ENCODE data around the gene CCM2L.

Gene CCM2L

DNA sequence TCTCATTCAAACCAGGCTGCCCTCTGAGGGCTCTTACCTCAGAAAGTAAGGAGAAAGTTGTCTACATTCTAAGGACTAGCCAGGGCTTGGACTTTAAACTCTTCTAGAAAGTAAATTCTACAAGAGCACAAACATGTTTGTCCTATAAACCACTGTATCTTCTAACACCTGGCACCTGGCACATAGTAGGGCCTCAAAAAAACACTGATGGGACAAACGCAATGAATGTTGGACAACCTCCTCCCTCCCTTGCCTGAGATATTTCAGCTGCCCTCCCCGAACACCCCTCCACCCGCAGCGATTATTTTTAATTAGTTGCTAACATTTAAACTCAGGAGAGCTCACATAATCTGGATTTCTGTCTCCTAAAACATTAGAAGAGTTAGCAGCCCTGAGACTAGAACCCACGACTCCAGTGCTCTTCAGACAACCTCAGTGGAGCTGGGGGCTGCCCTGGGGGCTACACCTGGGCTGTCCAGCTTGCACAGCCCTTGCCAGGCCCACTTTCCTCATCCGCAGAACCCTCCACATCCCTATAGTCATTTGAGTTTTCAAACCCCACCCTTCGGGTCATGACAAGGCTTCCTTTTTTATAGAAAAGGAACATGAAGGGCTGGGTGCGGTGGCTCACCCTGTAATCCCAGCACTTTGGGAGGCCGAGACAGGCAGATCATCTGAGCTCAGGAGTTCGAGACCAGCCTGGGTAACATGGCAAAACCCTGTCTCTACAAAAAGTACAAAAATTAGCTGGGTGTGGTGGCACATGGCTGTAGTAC is 46.7 kb downstream of the CCM2L start:
- DNase-seq (ENCODE audit: low spot score), result no peak

DNA sequence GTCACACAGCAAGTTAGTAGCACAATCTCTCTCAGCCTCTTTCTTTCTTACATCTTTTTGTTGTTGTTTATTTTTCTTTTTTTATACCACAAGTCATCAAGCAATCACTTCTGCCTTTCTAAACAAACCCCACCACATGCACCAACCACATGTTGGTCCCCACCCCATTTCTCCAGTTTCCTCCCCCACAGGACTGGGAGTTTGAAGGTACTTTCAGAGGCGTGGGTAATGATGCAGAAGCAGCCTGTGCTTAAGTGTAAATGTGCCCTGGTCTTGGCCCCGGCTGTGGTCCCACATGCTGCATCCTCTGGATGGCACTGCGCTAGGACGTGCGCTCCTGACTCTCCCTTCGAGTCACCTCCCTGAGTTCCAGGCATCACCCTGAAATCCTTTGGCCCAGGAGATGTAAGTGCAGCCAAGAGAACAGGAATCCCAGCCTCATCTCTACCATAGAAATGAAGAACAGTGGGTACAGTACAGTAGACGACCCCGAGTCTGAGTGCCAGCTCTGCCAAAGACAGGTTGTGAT is 47.5 kb downstream of the CCM2L start:
- DNase-seq (ENCODE audit: low spot score), result no peak

DNA sequence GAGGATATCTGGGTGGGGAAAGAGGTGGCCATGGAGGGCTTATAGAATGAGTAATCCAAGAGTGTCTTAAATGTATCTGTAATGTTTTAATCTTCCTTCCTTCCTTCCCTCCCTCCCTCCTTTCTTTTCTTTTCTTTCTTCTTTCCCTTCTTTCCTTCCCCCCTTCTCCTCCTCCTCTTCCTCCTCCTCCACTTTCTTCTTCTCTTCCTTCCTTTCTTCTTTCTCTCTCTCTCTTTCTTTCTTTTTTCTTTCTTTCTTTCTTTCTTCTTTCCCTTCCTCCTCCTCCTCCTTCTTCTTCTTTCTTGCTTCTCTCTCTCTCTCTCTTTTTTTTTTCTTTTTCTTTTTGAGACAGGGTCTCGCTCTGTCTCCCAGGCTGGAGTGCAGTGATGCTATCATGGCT is 49.0 kb downstream of the CCM2L start:
- DNase-seq (ENCODE audit: low spot score), result no peak

DNA sequence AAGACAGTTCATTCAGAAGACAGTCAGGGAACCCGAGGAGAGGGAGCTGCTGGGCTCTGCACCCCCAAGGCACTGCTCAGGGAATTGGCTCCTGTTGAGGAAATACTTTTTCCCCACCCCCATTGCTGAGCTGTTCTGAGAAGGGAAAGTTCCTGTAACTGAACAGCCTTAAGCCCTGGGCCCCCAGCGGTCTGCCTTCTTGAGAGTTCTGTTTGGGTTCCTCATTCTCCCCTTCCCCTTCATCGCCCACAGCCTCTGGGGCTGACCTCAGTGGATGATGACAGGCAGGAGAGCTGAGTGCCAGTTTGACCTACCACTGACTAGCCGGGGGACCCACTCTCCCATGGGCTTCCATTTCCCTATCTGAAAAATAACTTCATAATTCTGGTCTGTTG is 52.5 kb downstream of the CCM2L start:
- no peak for DNase-seq (ENCODE audit: low spot score)

DNA sequence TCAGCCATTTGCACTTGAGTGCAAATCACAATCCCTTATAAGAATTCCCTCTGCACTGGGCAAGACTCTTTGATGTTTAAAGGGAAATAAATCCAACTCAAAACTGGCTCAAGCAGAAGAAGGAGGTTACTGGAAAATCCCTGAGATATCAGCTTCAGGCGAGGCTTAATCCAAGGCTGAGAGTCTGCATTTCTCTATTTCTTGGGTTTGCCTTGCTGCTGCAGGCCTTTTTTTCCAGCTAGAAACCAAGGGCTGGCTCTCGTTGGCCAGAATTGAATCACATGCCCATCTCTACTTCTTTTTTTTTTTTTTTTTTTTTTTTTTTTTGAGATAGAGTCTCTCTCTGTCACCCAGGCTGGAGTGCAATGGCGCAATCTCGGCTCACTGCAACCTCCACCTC is 53.5 kb downstream of the CCM2L start:
- no peak for DNase-seq (ENCODE audit: low spot score)

DNA sequence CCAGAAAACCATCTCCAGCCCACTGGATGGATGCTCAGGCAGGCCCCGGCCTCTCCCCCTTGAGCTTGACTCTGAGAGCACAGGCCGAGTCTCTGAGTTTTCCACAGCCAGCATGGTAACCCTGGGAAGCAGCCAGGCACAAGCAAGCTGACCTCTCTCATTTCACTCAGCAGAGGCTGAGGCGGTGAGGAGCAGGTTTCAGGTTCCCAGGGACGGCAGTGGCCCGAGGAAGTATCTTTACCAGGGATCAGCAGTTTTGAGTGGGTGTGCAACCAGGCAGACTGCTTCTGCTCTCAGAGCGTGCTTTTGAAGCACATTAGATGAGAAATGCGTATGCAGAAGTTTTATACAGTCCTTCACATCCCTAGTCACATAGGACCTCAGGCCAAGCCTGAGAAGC is 54.4 kb downstream of the CCM2L start:
- no peak for DNase-seq (ENCODE audit: low spot score)

DNA sequence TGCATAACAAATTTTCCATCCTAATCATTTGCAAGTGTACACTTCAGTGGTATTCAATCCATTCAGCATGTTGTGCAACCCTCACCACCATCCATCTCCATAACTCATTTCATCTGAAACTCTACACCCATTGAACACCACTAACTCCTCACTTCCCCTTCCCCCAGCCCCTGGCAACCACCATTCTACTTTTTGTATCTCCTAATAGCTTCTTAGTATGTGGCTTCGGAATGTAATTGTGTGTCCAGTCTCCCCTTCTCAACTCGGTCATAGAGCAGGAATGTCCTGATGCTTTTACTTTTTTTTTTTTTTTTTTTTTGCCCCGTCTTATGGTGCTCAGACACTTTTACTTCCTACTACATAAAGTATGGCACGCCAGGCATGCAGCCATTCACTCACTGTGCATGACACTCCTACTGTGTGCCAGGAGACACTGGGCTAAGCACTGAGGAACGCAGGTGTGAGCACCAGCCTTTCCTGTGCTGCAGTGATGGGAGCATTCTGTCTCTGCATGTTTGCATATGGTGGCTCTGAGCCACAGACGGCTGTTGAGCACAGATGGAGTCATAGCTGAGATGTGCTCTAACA is 57.1 kb downstream of the CCM2L start:
- no peak for DNase-seq (ENCODE audit: low spot score)

DNA sequence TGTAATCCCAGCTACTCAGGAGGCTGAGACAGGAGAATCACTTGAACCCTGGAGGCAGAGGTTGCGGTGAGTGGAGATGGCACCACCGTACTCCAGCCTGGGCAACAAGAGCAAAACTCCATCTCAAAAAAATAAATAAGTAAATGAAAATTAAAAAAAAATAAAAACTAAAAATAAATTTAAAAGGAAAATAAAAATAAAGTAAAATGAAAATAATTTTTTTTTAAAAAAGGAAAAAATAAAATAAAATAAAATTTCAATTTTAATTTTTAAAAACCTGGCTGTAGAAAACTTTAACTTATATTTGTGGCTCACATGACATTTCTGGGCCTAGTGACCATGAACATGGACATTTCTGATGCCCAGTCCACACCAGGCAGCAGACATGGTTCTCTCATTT is 57.9 kb downstream of the CCM2L start:
- DNase-seq (ENCODE audit: low spot score), result no peak

DNA sequence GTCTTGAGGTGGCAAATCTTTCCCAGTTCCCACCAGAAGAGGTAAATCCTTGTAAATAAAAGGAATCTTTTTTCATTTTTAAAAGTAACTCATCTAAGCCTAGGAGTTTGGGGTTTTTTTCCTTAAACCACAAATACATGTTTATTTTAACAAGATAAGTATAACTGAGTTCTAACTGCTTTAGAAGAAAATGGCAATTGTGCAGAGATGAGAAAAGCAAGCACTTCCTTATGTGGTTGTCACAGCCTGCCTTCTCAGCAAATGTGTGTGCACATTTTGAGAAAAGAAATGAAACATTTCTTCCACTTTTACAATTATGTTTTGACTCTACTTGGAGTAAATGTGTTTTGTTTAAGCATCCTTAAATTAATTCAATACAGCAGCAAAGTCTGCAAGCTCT is 59.5 kb downstream of the CCM2L start:
- DNase-seq (ENCODE audit: low spot score), result no peak

DNA sequence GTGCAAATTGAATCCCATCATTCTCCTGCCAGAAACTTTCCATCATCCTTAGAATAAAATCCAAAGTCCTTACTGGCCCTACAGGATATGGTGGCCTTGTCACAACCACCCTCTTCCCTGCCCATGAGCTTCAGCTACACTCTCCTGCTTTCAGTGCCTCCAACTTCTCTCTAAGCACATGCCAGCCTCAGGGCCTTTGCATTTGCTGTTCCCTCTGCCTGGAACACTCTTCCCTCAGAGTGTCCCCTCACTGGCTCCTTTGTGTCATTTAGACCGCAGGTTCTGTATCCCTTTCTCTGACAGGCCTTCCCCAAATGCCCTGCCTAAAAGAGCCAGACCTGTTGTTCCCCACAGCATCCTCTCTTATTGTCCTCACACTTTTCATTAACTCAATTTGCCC is 60.0 kb downstream of the CCM2L start:
- no peak for DNase-seq (ENCODE audit: low spot score)

DNA sequence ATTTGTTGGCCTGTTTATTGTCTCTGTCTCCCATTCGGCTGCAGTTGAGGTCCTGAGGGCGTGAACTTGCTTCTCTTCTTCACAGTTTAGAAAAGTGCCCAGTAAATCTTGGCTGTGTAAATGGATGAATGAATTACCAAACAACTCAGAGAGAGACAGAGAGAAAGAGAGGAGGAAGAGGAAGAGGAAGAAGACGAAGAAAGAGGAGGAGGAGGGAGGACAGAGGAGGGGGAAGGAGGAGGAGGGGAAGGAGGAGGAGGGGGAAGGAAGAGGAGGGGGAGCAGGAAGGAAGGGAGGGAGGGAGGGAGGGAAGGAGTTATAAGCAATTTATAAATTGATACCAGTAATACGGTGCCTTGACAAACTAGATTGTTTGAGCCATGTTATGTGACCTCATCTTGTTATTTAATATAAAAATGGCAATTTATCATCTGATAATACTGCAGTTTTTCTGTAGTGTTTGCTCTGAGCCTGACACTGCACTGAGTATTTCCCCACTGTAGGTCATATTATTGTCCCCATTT is 60.5 kb downstream of the CCM2L start:
- no peak for DNase-seq (ENCODE audit: low spot score)

DNA sequence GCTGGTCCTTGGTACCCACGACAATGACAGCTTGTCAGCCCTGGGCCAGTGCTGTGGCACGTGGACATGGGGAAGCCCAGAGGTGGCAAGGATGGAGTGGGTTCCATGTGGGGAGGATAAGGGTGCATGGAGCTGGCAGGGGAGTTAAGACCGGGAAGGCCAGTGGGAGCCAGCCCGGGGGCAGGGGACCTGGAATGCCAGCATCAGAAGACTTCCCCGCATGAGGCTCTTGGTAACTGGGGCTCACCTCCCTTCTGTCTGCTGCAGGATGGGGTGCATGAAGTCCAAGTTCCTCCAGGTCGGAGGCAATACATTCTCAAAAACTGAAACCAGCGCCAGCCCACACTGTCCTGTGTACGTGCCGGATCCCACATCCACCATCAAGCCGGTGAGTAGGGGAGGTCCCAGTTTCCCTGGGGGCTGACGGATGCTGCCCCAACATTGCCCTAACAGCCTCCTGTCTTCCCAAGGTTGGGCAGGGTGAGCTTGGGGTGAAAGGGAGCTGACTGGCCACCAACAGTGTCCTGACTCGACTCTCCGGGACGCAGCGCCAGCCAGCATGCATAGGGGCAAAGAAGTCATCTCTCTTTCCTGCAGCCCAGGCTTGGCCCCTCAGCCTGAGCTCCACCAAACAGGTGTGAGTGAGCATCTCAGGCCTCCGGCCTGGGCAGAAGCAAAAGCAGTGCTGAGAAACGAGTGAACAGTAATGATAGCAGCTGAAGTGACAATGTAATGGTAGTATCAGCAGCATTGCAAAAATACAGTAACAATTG is 61.3 kb downstream of the CCM2L start:
- DNase-seq (ENCODE audit: low spot score), result no peak

DNA sequence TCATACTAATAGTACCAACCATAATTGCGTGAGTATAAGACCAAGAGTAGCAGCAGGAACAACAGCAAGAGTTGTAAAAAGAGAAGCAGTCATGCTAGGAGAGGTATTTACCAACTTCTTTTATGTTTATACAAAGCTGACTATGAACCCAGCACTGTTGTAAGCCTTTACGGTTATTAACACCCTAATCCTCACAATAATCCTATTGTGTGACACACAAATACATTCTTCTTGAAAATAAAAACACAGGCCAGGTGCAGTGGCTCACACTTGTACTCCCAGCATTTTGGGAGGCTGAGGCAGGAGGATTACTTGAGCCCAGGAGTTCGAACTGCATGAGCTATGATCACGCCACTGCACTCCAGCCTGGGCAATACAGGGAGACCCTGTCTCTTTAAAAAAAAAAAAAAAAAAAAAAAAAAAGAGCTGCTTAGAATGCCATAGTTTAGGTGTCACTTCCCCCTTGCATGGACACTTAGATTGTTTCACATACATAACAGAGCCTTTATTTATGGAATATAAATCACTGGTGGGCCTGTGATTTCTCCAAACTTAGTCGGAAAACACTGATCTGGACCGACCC is 62.0 kb downstream of the CCM2L start:
- DNase-seq (ENCODE audit: low spot score), result no peak

DNA sequence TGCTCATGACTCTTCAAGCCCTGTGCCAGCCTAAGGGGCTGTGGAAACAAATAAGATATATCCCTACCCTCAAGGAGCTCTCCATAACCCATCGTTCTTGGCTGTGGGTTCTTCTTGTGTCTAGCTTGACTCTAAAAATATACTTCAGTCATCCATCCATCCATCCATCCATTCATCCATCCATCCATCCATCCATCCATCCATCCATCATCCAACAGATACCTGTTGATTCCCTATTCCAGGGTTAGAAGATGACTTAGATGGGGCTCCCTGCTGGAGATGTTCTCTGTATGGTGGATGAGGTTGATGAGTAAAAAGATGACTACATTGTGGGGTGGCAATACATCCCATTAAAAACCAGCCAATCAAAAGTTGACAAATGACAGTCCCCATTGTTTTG is 65.3 kb downstream of the CCM2L start:
- DNase-seq (ENCODE audit: low spot score), result no peak

DNA sequence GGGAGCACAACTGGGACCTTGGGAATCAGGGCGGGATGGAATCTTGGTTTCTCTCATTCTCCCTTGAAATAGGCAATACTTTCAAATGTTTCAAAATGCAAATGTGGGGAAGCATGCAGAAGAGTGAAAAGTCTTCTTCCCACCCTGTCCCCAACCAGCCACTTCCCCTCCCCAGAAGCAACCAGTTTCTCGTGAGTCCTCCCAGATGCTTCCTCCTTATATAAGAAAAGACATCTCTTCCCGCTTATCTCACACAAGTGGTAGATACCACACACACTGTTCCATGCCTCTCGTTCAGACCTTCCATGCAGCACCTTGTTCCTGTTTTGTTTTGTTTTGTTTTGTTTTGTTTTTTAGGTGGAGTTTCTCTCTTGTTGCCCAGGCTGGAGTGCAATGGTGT is 67.0 kb downstream of the CCM2L start:
- DNase-seq (ENCODE audit: low spot score), result no peak

DNA sequence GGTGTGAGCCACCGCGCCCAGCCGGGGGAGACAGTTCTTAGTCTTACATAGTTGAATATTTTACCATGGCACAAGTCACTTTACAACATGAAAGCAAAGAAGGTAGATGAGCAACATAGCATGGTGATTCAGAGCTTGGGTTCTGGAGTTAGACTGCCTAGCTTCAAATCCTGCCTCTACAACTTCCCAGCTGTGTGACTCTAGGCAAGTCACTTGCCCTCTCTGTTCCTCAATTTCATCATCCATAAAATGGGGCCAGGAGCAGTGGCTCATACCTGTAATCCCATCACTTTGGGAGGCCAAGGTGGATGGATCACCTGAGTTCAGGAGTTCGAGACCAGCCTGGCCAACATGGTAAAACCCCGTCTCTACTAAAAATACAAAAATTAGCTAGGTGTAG is 68.1 kb downstream of the CCM2L start:
- DNase-seq (ENCODE audit: low spot score), result no peak

DNA sequence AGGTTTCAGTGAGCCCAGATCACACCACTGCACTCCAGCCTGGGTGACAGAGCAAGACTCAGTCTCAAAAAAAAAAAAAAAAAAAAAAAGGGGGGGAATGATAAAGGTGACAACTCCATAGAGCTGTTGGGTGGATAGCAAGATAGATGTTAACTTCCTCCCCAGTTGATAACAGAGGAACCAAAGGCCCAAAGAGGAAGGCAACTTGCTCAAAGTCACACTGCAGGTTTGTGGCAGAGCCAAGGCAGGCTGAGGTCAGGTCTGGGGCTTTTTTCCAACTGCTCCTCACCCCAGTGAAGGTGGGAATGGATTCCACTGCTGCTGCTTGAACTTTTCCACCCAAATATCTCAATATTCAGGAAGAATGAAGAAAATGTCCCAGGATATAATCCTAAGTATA is 68.6 kb downstream of the CCM2L start:
- no peak for DNase-seq (ENCODE audit: low spot score)

DNA sequence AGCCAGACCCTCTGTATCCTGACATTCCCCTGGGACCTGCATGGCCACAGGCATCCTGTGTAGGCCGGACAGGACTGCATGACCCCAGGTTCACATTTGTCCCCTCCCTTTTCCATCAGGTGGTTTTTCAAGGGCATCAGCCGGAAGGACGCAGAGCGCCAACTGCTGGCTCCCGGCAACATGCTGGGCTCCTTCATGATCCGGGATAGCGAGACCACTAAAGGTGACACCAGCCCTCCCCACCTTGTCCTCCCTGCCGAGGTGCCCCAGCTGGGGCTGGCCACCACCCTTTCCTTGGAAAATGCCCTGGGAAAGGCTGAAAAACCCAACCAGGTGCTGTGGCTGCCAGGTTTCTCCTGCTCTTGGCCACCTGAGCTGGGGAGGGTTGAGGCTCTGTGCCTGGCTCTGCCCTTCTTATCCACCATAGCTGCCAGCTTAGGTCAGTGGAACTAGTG is 69.4 kb downstream of the CCM2L start:
- no peak for DNase-seq (ENCODE audit: low spot score)

DNA sequence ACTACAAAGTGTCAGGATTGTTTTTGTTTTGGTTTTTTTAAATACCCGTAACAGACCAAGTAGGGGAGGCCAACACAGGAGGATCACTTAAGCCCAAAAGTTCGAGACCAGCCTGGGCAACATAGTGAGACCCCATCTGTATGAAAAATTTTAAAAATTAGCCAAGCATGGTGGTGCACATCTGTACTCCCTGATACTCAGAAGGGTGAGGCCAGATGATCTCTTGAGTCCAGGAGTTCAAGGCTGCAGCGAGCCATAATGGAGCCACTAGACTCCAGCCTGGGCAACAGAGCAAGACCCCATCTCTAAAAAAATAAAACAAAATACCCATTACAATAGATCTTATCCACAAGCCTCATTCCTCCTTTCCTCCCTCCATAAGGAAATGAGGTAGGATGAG is 70.5 kb downstream of the CCM2L start:
- DNase-seq (ENCODE audit: low spot score), result no peak

Measured in COLO829 (cell line).